Measurements from ENCODE around the gene NAGK.

DNA sequence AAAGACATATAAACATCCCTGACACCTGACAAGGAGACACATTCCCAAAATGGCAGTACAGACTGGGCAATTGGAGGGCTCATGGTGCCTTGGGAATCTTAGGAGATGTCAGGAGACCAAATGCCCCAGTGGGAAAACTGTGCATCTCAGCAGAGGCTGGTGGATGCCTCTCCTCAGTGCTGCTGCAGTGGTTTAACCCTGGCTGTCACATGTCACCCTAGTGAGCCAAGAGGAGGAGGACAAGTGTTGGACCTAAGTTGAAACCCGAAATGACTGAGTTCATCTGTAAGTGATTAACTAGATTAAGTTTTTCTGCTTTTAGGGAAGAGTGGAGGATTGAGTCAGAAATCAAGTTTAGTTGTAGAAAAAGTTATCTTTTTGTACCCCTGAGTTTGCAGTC lies 5.2 kb upstream of the NAGK start:
- TF ChIP-seq POLR2A (IDR thresholded peaks at IDR 0.05) = no peak
- TF ChIP-seq, protein P1, sequence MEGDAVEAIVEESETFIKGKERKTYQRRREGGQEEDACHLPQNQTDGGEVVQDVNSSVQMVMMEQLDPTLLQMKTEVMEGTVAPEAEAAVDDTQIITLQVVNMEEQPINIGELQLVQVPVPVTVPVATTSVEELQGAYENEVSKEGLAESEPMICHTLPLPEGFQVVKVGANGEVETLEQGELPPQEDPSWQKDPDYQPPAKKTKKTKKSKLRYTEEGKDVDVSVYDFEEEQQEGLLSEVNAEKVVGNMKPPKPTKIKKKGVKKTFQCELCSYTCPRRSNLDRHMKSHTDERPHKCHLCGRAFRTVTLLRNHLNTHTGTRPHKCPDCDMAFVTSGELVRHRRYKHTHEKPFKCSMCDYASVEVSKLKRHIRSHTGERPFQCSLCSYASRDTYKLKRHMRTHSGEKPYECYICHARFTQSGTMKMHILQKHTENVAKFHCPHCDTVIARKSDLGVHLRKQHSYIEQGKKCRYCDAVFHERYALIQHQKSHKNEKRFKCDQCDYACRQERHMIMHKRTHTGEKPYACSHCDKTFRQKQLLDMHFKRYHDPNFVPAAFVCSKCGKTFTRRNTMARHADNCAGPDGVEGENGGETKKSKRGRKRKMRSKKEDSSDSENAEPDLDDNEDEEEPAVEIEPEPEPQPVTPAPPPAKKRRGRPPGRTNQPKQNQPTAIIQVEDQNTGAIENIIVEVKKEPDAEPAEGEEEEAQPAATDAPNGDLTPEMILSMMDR (IDR thresholded peaks at IDR 0.05) = no peak

Measured in vagina (tissue), 2 donors.